ENCODE measurements around the gene ZNF462.

The ZNF462 gene

GRCh38 chr9:106994463-106994862 lies 131.5 kb downstream of the ZNF462 start:
- DNase-seq (ENCODE audit: low read depth in 2 of 2, low spot score in 1 of 2), result no peak

- DNase-seq (ENCODE audit: low read depth in 2 of 2, low spot score in 1 of 2), result no peak
These were observed 137.3 kb downstream of the ZNF462 start for GRCh38 chr9:107000218-107000617.

- no peak for DNase-seq (ENCODE audit: low read depth in 2 of 2, low spot score in 1 of 2)
These were observed 142.2 kb downstream of the ZNF462 start for GRCh38 chr9:107005201-107005600.

- DNase-seq (ENCODE audit: low read depth in 2 of 2, low spot score in 1 of 2), result no peak
These were observed 144.4 kb downstream of the ZNF462 start for GRCh38 chr9:107007402-107007801.

- DNase-seq (ENCODE audit: low read depth in 2 of 2, low spot score in 1 of 2), result no peak
These were observed 145.0 kb downstream of the ZNF462 start for GRCh38 chr9:107008011-107008410.

- no peak for DNase-seq (ENCODE audit: low read depth in 2 of 2, low spot score in 1 of 2)
These were observed 145.5 kb downstream of the ZNF462 start for GRCh38 chr9:107008447-107008846.

GRCh38 chr9:107016383-107016782 lies 153.4 kb downstream of the ZNF462 start:
- DNase-seq (ENCODE audit: low read depth in 2 of 2, low spot score in 1 of 2), result no peak

- no peak for DNase-seq (ENCODE audit: low read depth in 2 of 2, low spot score in 1 of 2)
These were observed 156.0 kb downstream of the ZNF462 start for GRCh38 chr9:107018861-107019545.

- DNase-seq (ENCODE audit: low read depth in 2 of 2, low spot score in 1 of 2), result no peak
These were observed 157.1 kb downstream of the ZNF462 start for GRCh38 chr9:107020040-107020530.

GRCh38 chr9:107024193-107024592 lies 161.2 kb downstream of the ZNF462 start:
- no peak for DNase-seq (ENCODE audit: low read depth in 2 of 2, low spot score in 1 of 2)

GRCh38 chr9:107025260-107026035 lies 162.5 kb downstream of the ZNF462 start:
- DNase-seq (ENCODE audit: low read depth in 2 of 2, low spot score in 1 of 2), result no peak

- DNase-seq (ENCODE audit: low read depth in 2 of 2, low spot score in 1 of 2), result no peak
These were observed 166.2 kb downstream of the ZNF462 start for GRCh38 chr9:107029146-107029545.

GRCh38 chr9:107033966-107034365 lies 171.0 kb downstream of the ZNF462 start:
- no peak for DNase-seq (ENCODE audit: low read depth in 2 of 2, low spot score in 1 of 2)

- no peak for DNase-seq (ENCODE audit: low read depth in 2 of 2, low spot score in 1 of 2)
These were observed 171.9 kb downstream of the ZNF462 start for GRCh38 chr9:107034831-107035230.

GRCh38 chr9:107036367-107036766 lies 173.4 kb downstream of the ZNF462 start:
- DNase-seq (ENCODE audit: low read depth in 2 of 2, low spot score in 1 of 2), result no peak

- no peak for DNase-seq (ENCODE audit: low read depth in 2 of 2, low spot score in 1 of 2)
These were observed 176.6 kb downstream of the ZNF462 start for GRCh38 chr9:107039542-107039941.

GRCh38 chr9:107042606-107043005 lies 179.6 kb downstream of the ZNF462 start:
- DNase-seq (ENCODE audit: low read depth in 2 of 2, low spot score in 1 of 2), result no peak

GRCh38 chr9:107043886-107044285 lies 180.9 kb downstream of the ZNF462 start:
- no peak for DNase-seq (ENCODE audit: low read depth in 2 of 2, low spot score in 1 of 2)

GRCh38 chr9:107044872-107045271 lies 181.9 kb downstream of the ZNF462 start:
- no peak for DNase-seq (ENCODE audit: low read depth in 2 of 2, low spot score in 1 of 2)

- DNase-seq (ENCODE audit: low read depth in 2 of 2, low spot score in 1 of 2), result no peak
These were observed 183.7 kb downstream of the ZNF462 start for GRCh38 chr9:107046692-107047091.

GRCh38 chr9:107049046-107049802 lies 186.3 kb downstream of the ZNF462 start:
- DNase-seq (ENCODE audit: low read depth in 2 of 2, low spot score in 1 of 2), result no peak

GRCh38 chr9:107049803-107050184 lies 186.8 kb downstream of the ZNF462 start:
- DNase-seq (ENCODE audit: low read depth in 2 of 2, low spot score in 1 of 2), result no peak

Measured in stimulated activated CD8-positive, alpha-beta memory T cell treated with anti-CD3 and anti-CD28 coated beads, Interleukin-4, amount 100 ng/mL, for 1 hour (primary cell).